AG10803 (cell line): Measurements from ENCODE around the gene FOXP1.
A peak's percentile ranks its signal among the peaks of the same experiment; 100 is the strongest.

Experiments
- DNase-seq: peaks from one replicate; pipeline ENCODE4 v3.0.0; 2010; ENCODE audit warnings: low read depth
- H3K4me3 ChIP-seq: 2 replicates; pipeline ENCODE4 v1.5.1; 2011; ENCODE audit warnings: mild to moderate bottlenecking, low read length, control low read depth
- TF ChIP-seq, protein P1 (sequence below): conservative IDR thresholded peaks from 2 replicates; pipeline ENCODE4 v1.5.1; 2011; ENCODE audit warnings: mild to moderate bottlenecking, low read length, control low read depth, inconsistent platforms

The FOXP1 gene

GRCh38 chr3:71127844-71128243 lies 455.7 kb downstream of the FOXP1 start:
- no peak for DNase-seq
- TF ChIP-seq, protein P1, sequence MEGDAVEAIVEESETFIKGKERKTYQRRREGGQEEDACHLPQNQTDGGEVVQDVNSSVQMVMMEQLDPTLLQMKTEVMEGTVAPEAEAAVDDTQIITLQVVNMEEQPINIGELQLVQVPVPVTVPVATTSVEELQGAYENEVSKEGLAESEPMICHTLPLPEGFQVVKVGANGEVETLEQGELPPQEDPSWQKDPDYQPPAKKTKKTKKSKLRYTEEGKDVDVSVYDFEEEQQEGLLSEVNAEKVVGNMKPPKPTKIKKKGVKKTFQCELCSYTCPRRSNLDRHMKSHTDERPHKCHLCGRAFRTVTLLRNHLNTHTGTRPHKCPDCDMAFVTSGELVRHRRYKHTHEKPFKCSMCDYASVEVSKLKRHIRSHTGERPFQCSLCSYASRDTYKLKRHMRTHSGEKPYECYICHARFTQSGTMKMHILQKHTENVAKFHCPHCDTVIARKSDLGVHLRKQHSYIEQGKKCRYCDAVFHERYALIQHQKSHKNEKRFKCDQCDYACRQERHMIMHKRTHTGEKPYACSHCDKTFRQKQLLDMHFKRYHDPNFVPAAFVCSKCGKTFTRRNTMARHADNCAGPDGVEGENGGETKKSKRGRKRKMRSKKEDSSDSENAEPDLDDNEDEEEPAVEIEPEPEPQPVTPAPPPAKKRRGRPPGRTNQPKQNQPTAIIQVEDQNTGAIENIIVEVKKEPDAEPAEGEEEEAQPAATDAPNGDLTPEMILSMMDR = no peak
- H3K4me3 ChIP-seq = no peak overlapping the region

GRCh38 chr3:71127052-71127831 lies 456.3 kb downstream of the FOXP1 start:
- H3K4me3 ChIP-seq = no peak overlapping the region
- TF ChIP-seq, protein P1 = no peak
- DNase-seq = peak; percentile 36

- no peak for DNase-seq
- no peak overlapping the region for H3K4me3 ChIP-seq
- TF ChIP-seq, protein P1 = no peak
Observed at GRCh38 chr3:71125738-71126137, 457.8 kb downstream of the FOXP1 start.

GRCh38 chr3:71124048-71124447 lies 459.5 kb downstream of the FOXP1 start:
- H3K4me3 ChIP-seq = no peak overlapping the region
- TF ChIP-seq, protein P1 = no peak

DNA sequence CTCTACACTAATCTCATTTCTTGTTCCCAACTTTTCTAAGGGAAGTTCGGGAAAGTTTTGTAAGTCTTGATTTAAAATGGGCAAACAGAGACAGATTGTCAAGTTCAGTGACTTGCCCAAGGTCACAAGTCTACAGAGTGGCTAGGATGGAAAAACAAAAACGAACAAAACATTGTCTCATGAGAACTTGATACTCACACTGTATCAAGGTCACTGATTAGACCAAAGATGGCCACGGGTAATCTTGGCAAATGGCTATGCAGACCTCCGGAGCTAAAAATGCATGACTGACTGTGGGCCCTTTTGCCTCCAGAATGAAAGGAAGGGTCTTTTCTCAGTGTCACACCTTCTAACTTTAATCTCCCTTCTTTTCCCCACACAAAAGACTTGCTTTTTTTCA lies 460.9 kb downstream of the FOXP1 start:
- H3K4me3 ChIP-seq = no peak overlapping the region
- TF ChIP-seq, protein P1 = no peak
- DNase-seq = no peak

More at GRCh38 chr3:71124048-71124447, 459.5 kb downstream of the FOXP1 start:
- DNase-seq = no peak

DNA sequence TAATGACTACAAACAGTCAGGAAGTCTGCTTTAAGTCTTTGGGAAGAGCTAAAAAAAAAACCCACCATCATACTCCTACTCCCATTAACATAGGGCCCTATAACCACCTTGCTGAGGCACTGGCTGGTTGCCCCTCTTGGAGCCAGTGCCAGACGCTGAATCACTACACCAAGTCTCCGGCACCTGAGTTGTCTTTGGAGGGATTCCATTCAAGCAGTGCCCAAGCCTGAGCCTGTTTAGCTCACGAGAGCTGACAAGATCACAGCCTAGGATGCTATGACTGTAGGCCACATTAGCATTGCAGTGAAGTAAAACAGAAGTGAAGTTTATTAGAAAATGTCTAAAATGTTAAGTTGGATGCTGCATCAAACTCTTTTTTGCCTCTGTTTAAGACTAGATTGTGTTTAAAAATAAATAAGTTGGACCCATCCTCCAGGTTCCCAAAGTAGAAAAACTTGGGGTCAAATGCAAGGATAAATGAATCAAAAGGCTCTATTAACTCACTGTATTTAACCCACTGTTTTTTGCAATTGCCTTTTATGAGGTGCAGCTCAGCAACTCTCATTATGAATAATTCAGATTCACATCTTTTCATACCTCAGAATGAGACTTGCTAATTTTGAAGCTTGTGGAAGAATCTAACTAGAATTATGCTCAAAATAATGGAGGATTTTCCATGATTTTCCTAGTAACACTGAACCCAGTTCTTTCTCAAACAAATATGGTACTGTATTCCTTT lies 461.9 kb downstream of the FOXP1 start:
- TF ChIP-seq, protein P1 = no peak
- H3K4me3 ChIP-seq = no peak overlapping the region
- DNase-seq = no peak

DNA sequence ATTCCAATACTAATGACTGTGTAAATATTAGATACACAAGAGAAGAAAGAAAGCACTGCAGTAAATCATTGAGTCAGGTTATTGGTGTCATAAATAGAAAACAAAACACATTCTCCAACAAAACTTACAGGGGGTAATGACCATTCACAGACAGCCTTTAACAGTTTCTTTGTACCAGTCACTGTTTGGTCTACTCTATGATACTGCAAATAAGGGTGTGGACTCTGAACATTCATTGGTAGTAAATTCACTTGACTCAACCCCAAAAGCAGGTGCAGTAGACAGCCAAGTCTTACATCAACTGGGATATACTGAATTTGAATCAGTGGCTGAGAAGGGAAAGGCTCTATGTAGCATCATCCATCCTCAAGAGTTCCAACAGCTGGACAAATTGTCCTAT lies 463.5 kb downstream of the FOXP1 start:
- H3K4me3 ChIP-seq = no peak overlapping the region
- TF ChIP-seq, protein P1 = no peak
- no peak for DNase-seq
